GM23248 (cell line): Measurements from ENCODE around the gene MIX23. TPM values are rescaled to one million over a fixed set of nuclear protein-coding genes. Genes with fewer than 3 reads are reported as not detected.
"Not testable (repeated sequence)": the region's sequence is repeated elsewhere in the genome, so short reads cannot be mapped to it uniquely, and the experiment has no call there.

ENCODE experiments used
- DNase-seq: peaks from one replicate; pipeline ENCODE4 v3.0.0-alpha.2; 2015
- H2AFZ ChIP-seq: fragments of 200-600 bp; sonication (generic); 2 replicates; pipeline ENCODE4 v1.6.1; 2016; ENCODE audit warnings: antibody characterized with exemption
- H3F3A ChIP-seq: fragments of 200-600 bp; sonication (generic); 2 replicates; pipeline ENCODE4 v1.6.1; 2016; ENCODE audit warnings: mild to moderate bottlenecking, antibody characterized with exemption, mixed run types; ENCODE audit not compliant: insufficient read depth
- H3K27ac ChIP-seq: fragments of 200-600 bp; sonication (generic); 2 replicates; pipeline ENCODE4 v1.5.1; 2016; ENCODE audit warnings: mild to moderate bottlenecking
- H3K27me3 ChIP-seq: fragments of 200-600 bp; sonication (generic); replicated peaks from 2 replicates; pipeline ENCODE4 v1.6.1; 2016; ENCODE audit warnings: mild to moderate bottlenecking; ENCODE audit not compliant: insufficient read depth
- H3K36me3 ChIP-seq: fragments of 200-600 bp; sonication (generic); 2 replicates; pipeline ENCODE4 v1.6.1; 2016; ENCODE audit warnings: low read depth, mild to moderate bottlenecking
- H3K4me1 ChIP-seq: fragments of 200-600 bp; sonication (generic); 2 replicates; pipeline ENCODE4 v1.6.1; 2016; ENCODE audit warnings: mild to moderate bottlenecking; ENCODE audit not compliant: insufficient read depth
- H3K4me2 ChIP-seq: fragments of 200-600 bp; sonication (generic); one replicate; pipeline ENCODE4 v1.6.1; 2016; ENCODE audit warnings: mild to moderate bottlenecking; ENCODE audit not compliant: unreplicated experiment
- H3K4me3 ChIP-seq: fragments of 200-600 bp; sonication (generic); 2 replicates; pipeline ENCODE4 v1.5.1; 2016; ENCODE audit warnings: mild to moderate bottlenecking
- H3K79me2 ChIP-seq: fragments of 200-600 bp; sonication (generic); 2 replicates; pipeline ENCODE4 v1.6.1; 2016; ENCODE audit warnings: mild to moderate bottlenecking; ENCODE audit not compliant: insufficient read depth
- H3K9ac ChIP-seq: fragments of 200-600 bp; sonication (generic); 2 replicates; pipeline ENCODE4 v1.6.1; 2016; ENCODE audit warnings: mild to moderate bottlenecking
- H3K9me2 ChIP-seq: fragments of 200-600 bp; sonication (generic); 2 replicates; pipeline ENCODE4 v1.6.1; 2016; ENCODE audit warnings: mixed run types, mild to moderate bottlenecking, moderate library complexity; ENCODE audit not compliant: insufficient read depth
- H3K9me3 ChIP-seq: fragments of 200-600 bp; sonication (generic); one replicate; pipeline ENCODE4 v1.6.1; 2017; ENCODE audit warnings: low read depth
- H4K20me1 ChIP-seq: fragments of 200-600 bp; sonication (generic); 2 replicates; pipeline ENCODE4 v1.6.0; 2016; ENCODE audit not compliant: insufficient read depth
- EZH2 ChIP-seq: fragments of 200-600 bp; sonication (generic); IDR thresholded peaks from 2 replicates; pipeline ENCODE4 v1.6.1; 2018; ENCODE audit warnings: antibody characterized with exemption, mild to moderate bottlenecking; ENCODE audit not compliant: insufficient read depth, poor library complexity, severe bottlenecking
- EZH2phosphoT487 ChIP-seq: fragments of 200-600 bp; sonication (generic); IDR thresholded peaks from 2 replicates; pipeline ENCODE4 v1.6.1; 2018; ENCODE audit warnings: antibody characterized with exemption, moderate library complexity, mild to moderate bottlenecking, low read depth; ENCODE audit not compliant: insufficient read depth
- WGBS, 2 experiments: methylation state at CpG; one replicate each; pipeline ENCODE4 v1.1.6; 2015 to 2017; ENCODE audit warnings: low lambda C conversion rate in 2 of 2, low coverage in 1 of 2; ENCODE audit errors: missing lambda C conversion rate in 2 of 2; 5-methylcytosine and 5-hydroxymethylcytosine counted together
- in situ Hi-C: fragments of 300-500 bp; cut with MboI; formaldehyde crosslinking; loops from 2 replicates; pipeline ENCODE4 v1.15.0; 2020
- polyA plus RNA-seq: library from polyadenylated mRNA; unstranded; fragments of >200 nt; fragmentation: Nextera tagmentation; extraction: Ambion mirVana; gene quantifications from 2 replicates; pipeline ENCODE4 v1.2.1, GENCODE V29; 2016
- total RNA-seq: library from RNA; depleted of rRNA; stranded (reverse); fragments of >200 nt; shearing (Covaris generic); gene quantifications from 2 replicates; pipeline ENCODE4 v1.2.3, GENCODE V29; 2014

The MIX23 gene
- total and polyA plus RNA-seq, 2 experiments from 2014 or later = 12.3 to 22.7 TPM

DNA sequence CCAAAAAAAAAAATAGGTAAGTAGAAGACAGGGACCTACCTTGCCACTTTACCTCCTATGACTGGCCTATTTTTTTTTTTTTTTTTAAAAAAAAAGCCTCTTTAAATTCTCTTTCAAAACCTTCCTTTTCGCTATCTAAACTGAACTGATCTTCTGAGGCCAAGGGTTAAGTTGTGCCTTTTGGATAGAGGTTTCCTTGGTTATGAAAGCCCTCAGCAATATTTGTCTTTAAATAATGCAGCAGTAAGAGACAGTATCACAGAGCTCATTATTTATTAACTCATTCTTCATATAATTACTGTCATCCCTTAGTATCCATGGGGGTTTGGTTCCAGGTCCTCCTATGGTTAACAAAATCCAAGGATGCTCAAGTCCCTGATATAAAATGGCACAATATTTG, 9.0 kb downstream of the MIX23 start:
- Histone ChIP-seq H3K4me2 (no peak overlapping the region), H3K36me3 (0 out of 2 replicates have a peak, but pooled peaks cover under 1% of the 10 kb centered on the region), H3K9ac (no peak overlapping the region), H2AFZ (no peak overlapping the region), H3K4me1 (no peaks in the 10 kb centered on the region), H3K79me2 (peaks cover 65% of the 10 kb centered on the region), H3K9me3 (no peaks in the 10 kb centered on the region), H3F3A (no peaks in the 10 kb centered on the region), H3K27ac (no peak overlapping the region), H3K27me3 (no peaks in the 10 kb centered on the region), H4K20me1 (no peaks in the 10 kb centered on the region), H3K4me3 (no peak overlapping the region), H3K9me2 (no peaks in the 10 kb centered on the region)
- WGBS, 2 experiments = 100% methylated on average over 1 of the region's 1 CpG
- no peak for DNase-seq
- TF ChIP-seq EZH2phosphoT487 (no peak), EZH2 (no peak)
- in situ Hi-C loops = no loop called here

GRCh38 chr3:122366379-122366749, 16.7 kb downstream of the MIX23 start:
- DNase-seq = no peak
- Histone ChIP-seq H3K27me3 (no peaks in the 10 kb centered on the region), H3K9me3 (no peaks in the 10 kb centered on the region), H3K9ac (no peak overlapping the region), H3F3A (no peaks in the 10 kb centered on the region), H3K36me3 (peaks cover 21% of the 10 kb centered on the region; the same call in 1 of the 2 replicates), H2AFZ (no peak overlapping the region), H3K4me1 (peaks cover 7% of the 10 kb centered on the region; the same call in 1 of the 2 replicates), H4K20me1 (no peaks in the 10 kb centered on the region), H3K4me3 (no peak overlapping the region), H3K79me2 (no peaks in the 10 kb centered on the region), H3K4me2 (no peak overlapping the region), H3K9me2 (no peaks in the 10 kb centered on the region), H3K27ac (no peak overlapping the region)
- 94 to 97% methylated on average over 5 of the region's 5 CpGs for WGBS, 2 experiments
- TF ChIP-seq EZH2 (no peak), EZH2phosphoT487 (no peak)
- in situ Hi-C loops = no loop called here

DNA sequence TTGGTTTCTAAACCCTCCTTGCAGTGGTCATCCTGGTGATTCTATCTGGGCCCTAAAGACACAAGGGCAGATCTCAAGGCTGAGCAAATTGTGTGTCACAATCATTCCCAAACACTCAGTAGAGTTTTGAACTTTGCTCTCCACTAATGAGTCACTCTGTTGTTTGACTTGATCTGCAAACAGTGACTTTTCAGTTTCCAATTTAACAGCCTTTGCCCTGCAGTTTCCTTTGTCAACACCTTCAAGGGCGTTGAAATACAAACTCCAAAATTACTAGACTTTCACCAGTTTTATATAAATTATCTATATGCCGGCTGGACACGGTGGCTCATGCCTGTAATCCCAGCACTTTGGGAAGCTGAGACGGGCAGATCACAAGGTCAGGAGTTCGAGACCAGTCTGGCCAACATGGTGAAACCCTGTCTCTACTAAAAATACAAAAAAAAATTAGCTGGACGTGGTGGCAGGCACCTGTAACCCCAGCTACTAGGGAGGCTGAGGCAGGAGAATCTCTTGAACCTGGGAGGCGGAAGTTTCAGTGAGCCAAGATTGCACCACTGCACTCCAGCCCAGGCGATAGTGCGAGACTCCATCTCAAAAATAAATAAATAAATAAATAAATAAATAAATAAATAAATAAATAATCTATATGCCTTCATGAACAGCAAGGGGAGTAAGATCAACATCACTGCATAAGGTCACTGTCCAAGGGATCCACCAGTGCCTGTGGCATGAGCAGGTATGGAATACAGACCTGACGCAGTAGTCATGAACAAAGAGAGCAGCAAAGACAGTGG, 17.3 kb downstream of the MIX23 start:
- Histone ChIP-seq H3K36me3 (peaks cover 21% of the 10 kb centered on the region; the same call in 1 of the 2 replicates), H3K27ac (0 out of 2 replicates have a peak overlapping the region, but pooled peaks have one; percentile 26)
- peak; percentile 70 for DNase-seq
- H3K79me2 ChIP-seq, H2AFZ ChIP-seq, H3K4me2 ChIP-seq, H3K4me3 ChIP-seq, H3K4me1 ChIP-seq, H3K9me3 ChIP-seq, H4K20me1 ChIP-seq, H3K9ac ChIP-seq, in situ Hi-C loops, H3K9me2 ChIP-seq, H3K27me3 ChIP-seq, H3F3A ChIP-seq: not testable (repeated sequence)
- WGBS, 2 experiments = 93 to 96% methylated on average over 10 of the region's 10 CpGs

DNA sequence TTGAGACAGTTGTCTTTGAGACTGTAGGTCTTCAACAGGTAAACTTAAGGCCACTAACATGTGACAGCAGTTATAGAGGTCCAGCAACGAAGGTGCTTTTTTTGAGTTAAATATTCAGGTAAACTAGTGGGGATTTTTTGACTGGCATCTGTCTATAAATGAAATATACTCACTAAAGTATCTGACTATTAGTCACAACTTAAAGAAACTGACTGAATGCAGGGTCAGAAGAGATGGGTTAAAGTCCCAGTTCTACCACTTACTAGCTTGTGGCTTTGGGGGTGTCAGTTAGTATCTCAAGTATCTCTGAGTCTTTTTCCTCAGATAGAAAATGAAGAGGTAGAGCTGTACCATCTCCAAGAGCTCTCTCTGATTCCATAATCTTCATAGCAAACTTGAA, 18.0 kb downstream of the MIX23 start:
- in situ Hi-C loops = no loop called here
- 86 to 91% methylated on average over 1 of the region's 1 CpG for WGBS, 2 experiments

More for the DNA sequence above, 18.0 kb downstream of the MIX23 start:
- no peaks in the 10 kb centered on the region for H3K27me3 ChIP-seq
- no peak overlapping the region for H3K27ac ChIP-seq
- peaks cover 7% of the 10 kb centered on the region; the same call in 1 of the 2 replicates for H3K4me1 ChIP-seq
- no peak for DNase-seq
- no peaks in the 10 kb centered on the region for H4K20me1 ChIP-seq
- TF ChIP-seq EZH2phosphoT487 = no peak
- TF ChIP-seq EZH2 = no peak
- H2AFZ ChIP-seq = no peak overlapping the region
- H3F3A ChIP-seq = no peaks in the 10 kb centered on the region
- H3K9me3 ChIP-seq = no peaks in the 10 kb centered on the region
- H3K4me3 ChIP-seq = no peak overlapping the region
- H3K4me2 ChIP-seq = no peak overlapping the region
- peaks cover 21% of the 10 kb centered on the region; the same call in 1 of the 2 replicates for H3K36me3 ChIP-seq
- no peaks in the 10 kb centered on the region for H3K79me2 ChIP-seq
- H3K9me2 ChIP-seq = no peaks in the 10 kb centered on the region
- H3K9ac ChIP-seq = no peak overlapping the region
